Stimulated activated naive CD8-positive, alpha-beta T cell treated with anti-CD3 and anti-CD28 coated beads, Interleukin-15, Interleukin-2, amounts not matched to agents 100 ng/mL and 50 ng/mL, for 24 hours (primary cell): Measurements from ENCODE around the gene GSTA5.
"Not testable (repeated sequence)": the region's sequence is repeated elsewhere in the genome, so short reads cannot be mapped to it uniquely, and the experiment has no call there.

Source experiments
- H3K27ac Mint-ChIP-seq: one replicate; pipeline ENCODE4 v1.8.0; 2021; ENCODE audit warnings: mild to moderate bottlenecking, mixed read lengths
- H3K27me3 Mint-ChIP-seq: one replicate; pipeline ENCODE4 v1.8.0; 2021; ENCODE audit warnings: mixed read lengths
- H3K36me3 Mint-ChIP-seq: one replicate; pipeline ENCODE4 v1.8.0; 2021; ENCODE audit warnings: low read depth, mixed read lengths
- H3K4me1 Mint-ChIP-seq: one replicate; pipeline ENCODE4 v1.8.0; 2021; ENCODE audit warnings: low read depth, mixed read lengths
- H3K4me3 Mint-ChIP-seq: one replicate; pipeline ENCODE4 v1.8.0; 2021; ENCODE audit warnings: mild to moderate bottlenecking, mixed read lengths
- H3K9me3 Mint-ChIP-seq: one replicate; pipeline ENCODE4 v1.8.0; 2021; ENCODE audit warnings: mixed read lengths

GSTA5 gene

DNA sequence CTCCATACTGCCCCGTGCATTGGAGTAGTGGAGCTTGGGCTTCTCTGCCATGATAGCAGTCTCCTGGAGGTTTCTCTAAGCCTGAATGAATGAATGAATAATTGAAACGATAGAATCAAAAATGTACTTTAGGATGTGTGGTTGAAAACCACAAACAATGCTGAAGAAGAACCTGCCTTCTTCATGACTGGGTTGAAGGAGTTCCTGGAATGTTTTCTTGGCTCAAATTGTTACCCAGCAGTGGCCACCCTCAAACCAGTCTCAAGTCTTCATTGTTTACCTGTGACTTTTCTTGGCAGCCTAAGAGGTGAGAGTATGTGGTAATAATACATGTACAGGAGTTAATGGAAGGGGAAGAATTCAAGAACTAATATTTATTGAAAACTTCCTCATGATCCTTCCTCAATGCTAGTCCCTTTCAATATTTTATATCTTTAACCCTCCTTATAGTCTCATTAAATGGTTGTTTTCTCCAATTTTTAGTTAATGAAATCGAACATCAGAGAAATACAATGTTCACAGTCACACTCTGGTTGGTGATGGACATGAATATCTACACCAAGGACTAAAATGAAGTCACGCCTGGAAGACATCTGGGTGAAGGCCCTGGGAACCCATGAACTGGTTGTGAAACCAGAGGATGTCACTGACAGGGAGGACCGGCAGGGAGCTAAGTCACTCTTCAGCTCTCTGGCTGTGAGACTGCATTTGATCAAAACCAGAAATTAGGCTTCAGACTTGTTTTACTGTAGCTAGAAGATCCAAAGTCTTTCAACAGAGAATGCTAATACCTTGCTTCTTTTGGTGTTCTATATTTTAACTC lies at the start of gene GSTA5:
TSS of gene GSTA5 (minus strand) at position 51 of the 823 bp plus-strand sequence.
- Mint-ChIP-seq H3K9me3 (no peaks in the 10 kb centered on the region), H3K4me3 (no peak within 1 kb of the TSS), H3K36me3 (no peaks in the 10 kb centered on the region), H3K4me1 (no peaks in the 10 kb centered on the region), H3K27me3 (peaks cover 33% of the 10 kb centered on the region), H3K27ac (no peak within 1 kb of the TSS)

DNA sequence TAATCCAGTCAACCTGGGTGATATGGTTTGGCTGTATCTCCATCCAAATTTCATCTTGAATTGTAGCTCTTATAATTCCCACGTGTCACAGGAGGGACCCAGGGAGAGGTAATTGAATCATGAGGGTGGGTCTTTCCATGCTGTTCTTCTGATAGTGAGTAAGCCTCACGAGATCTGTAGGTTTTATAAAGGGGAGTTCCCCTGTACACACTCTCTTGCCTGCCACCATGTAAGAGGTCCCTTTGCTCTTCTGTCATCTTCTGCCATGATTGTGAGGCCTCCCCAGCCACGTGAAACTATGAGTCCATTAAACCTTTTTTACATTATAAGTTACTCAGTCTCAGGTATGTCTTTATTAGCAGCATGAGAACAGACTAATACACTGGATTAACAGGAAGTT lies 49.4 kb upstream of the GSTA5 start:
- H3K27me3 Mint-ChIP-seq: peaks cover 5% of the 10 kb centered on the region
- H3K9me3 Mint-ChIP-seq: no peaks in the 10 kb centered on the region
- H3K4me3 Mint-ChIP-seq: no peak overlapping the region
- H3K36me3 Mint-ChIP-seq: no peaks in the 10 kb centered on the region
- peaks cover 42% of the 10 kb centered on the region for H3K4me1 Mint-ChIP-seq
- H3K27ac Mint-ChIP-seq: peak overlapping the region; percentile 13

- Mint-ChIP-seq H3K4me1 (peaks cover 31% of the 10 kb centered on the region), H3K4me3 (no peak overlapping the region), H3K27me3 (peaks cover 5% of the 10 kb centered on the region), H3K36me3 (no peaks in the 10 kb centered on the region), H3K9me3 (no peaks in the 10 kb centered on the region), H3K27ac (peak overlapping the region; percentile 49)
Measured at GRCh38 chr6:52887910-52888524, 47.4 kb upstream of the GSTA5 start.

DNA sequence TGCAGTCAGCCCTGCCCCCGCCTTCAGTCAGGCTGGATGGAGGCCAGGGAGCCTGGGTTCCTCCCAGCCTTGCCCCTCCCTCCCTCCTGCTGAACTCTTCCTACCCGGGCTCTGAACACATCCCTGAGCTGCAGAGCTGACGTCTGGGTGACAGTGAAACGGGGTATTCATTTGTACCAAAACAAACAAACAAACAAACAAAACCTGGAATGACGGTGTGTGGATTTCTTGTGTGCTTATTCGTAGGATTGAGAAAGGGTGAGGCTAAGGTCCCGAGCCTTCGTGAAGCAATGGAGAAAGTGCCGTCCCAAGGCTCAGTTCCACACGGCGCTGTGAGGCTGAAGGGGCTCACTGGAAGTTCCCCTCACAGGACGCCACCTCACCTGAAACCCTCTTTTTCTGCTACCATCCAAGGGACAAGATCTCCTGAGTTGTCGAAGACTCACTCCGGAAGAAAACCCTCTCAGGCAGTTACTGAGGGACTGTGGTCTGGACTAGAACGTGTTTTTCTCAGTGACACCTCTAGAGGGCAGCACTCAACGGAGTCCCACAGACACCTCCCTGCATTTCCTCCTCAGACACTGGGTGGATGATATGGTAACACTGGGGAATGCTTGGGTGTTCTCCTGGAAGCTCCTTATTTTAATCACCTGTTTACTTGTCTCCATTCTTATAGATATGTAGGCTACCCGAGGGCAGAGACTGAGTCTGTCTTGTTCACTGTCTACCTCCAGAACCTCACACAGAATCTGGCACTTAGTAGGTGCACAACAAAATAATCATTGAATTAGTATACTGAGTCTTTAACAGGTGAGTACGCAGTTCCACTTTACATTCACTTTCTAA lies 41.6 kb upstream of the GSTA5 start:
- Mint-ChIP-seq H3K4me3 (peak overlapping the region; percentile 85), H3K9me3 (no peaks in the 10 kb centered on the region), H3K27ac (peak overlapping the region; percentile 63), H3K27me3 (no peaks in the 10 kb centered on the region), H3K36me3 (no peaks in the 10 kb centered on the region), H3K4me1 (peaks cover 19% of the 10 kb centered on the region)

DNA sequence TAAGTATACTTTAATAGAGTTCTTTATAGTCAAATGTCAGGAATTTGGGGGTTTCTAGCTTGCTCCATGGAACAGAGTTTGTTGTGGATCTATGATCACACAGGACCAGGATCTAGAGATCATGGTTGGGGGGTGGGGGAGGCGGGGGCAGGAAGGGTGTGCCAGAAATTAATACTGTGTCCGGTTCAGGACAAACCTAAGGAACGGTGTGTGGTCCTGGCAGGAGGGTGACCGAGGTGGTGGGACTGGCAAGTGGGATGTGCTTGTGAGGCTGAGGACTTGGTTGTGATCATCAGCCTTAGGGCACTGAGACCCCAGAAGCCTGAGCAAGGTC lies 41.0 kb upstream of the GSTA5 start:
- Mint-ChIP-seq H3K4me3 (peak overlapping the region; percentile 85), H3K27ac (no peak overlapping the region), H3K9me3 (no peaks in the 10 kb centered on the region)

GRCh38 chr6:52877786-52878185 lies 37.2 kb upstream of the GSTA5 start:
- H3K27me3 Mint-ChIP-seq: peaks cover 7% of the 10 kb centered on the region
- no peak overlapping the region for H3K4me3 Mint-ChIP-seq
- no peaks in the 10 kb centered on the region for H3K9me3 Mint-ChIP-seq
- H3K4me1 Mint-ChIP-seq: peaks cover 15% of the 10 kb centered on the region
- H3K36me3 Mint-ChIP-seq: no peaks in the 10 kb centered on the region
- no peak overlapping the region for H3K27ac Mint-ChIP-seq

More for the DNA sequence above, 41.0 kb upstream of the GSTA5 start:
- H3K27me3 Mint-ChIP-seq: no peaks in the 10 kb centered on the region
- H3K36me3 Mint-ChIP-seq: no peaks in the 10 kb centered on the region
- H3K4me1 Mint-ChIP-seq: peaks cover 21% of the 10 kb centered on the region

GRCh38 chr6:52877168-52877567 lies 36.6 kb upstream of the GSTA5 start:
- Mint-ChIP-seq H3K27me3 (peaks cover 7% of the 10 kb centered on the region), H3K27ac (no peak overlapping the region), H3K36me3 (no peaks in the 10 kb centered on the region), H3K4me1 (peaks cover 14% of the 10 kb centered on the region), H3K9me3 (no peaks in the 10 kb centered on the region), H3K4me3 (no peak overlapping the region)

- H3K27me3 Mint-ChIP-seq: peaks cover 7% of the 10 kb centered on the region
- H3K9me3 Mint-ChIP-seq: no peaks in the 10 kb centered on the region
- no peak overlapping the region for H3K4me3 Mint-ChIP-seq
- peaks cover 11% of the 10 kb centered on the region for H3K4me1 Mint-ChIP-seq
- no peaks in the 10 kb centered on the region for H3K36me3 Mint-ChIP-seq
- no peak overlapping the region for H3K27ac Mint-ChIP-seq
Measured at GRCh38 chr6:52876056-52876787, 35.6 kb upstream of the GSTA5 start.

DNA sequence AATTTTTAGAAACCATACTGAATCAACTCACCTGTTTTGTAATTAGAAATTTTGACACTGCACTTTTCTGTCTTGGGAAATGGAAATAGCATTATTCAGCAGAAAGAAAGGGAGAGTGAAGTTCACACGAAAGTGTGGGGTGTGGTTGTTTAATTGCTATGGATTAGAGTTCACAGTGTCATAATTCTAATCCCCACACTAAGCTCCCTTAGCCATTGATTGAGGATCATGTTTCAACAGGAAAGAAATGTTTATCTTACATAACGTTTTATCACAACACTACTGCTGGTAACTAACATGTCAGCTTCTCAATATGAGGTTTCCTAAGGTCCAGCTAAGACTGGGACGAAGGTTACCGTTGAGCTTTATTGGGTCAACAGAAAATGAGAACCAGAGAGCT lies 31.4 kb upstream of the GSTA5 start:
- no peaks in the 10 kb centered on the region for H3K9me3 Mint-ChIP-seq
- H3K27me3 Mint-ChIP-seq: peaks cover 7% of the 10 kb centered on the region
- no peaks in the 10 kb centered on the region for H3K36me3 Mint-ChIP-seq
- peaks cover 3% of the 10 kb centered on the region for H3K4me1 Mint-ChIP-seq
- H3K27ac Mint-ChIP-seq: no peak overlapping the region
- no peak overlapping the region for H3K4me3 Mint-ChIP-seq

GRCh38 chr6:52871621-52872020 lies 31.0 kb upstream of the GSTA5 start:
- H3K9me3 Mint-ChIP-seq: no peaks in the 10 kb centered on the region
- no peak overlapping the region for H3K27ac Mint-ChIP-seq
- H3K27me3 Mint-ChIP-seq: peaks cover 7% of the 10 kb centered on the region
- no peak overlapping the region for H3K4me3 Mint-ChIP-seq
- no peaks in the 10 kb centered on the region for H3K36me3 Mint-ChIP-seq
- H3K4me1 Mint-ChIP-seq: no peaks in the 10 kb centered on the region

DNA sequence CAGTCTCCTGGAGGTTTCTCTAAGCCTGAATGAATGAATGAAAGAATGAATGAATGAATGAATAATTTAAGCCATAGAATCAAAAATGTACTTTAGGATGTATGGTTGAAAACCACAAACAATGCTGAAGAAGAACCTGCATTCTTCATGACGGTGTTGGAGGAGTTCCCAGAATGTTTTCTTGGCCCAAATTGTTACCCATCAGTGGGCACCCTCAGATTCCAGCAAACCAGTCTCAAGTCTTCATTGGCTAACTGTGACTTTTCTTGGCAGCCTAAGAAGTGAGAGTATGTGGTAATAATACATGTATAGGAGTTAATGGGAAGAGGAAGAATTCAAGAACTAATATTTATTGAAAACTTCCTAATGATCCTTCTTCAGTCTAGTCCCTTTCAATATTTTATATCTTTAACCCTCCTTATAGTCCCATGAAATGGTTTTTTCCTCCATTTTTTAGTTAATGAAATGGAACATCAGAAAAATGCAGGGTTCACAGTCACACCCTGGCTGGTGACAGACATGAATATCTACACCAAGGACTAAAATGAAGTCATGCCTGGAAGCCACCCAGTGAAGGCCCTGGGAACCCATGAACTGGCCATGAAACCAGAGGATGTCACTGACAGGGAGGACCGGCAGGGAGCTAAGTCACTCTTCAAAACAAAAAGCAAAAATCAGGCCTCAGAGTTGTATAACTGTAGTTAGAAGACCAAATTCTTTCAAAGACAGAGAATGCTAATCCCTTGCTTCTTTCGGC lies 29.9 kb upstream of the GSTA5 start:
- H3K4me1 Mint-ChIP-seq, H3K36me3 Mint-ChIP-seq, H3K9me3 Mint-ChIP-seq, H3K4me3 Mint-ChIP-seq, H3K27ac Mint-ChIP-seq, H3K27me3 Mint-ChIP-seq: not testable (repeated sequence)

DNA sequence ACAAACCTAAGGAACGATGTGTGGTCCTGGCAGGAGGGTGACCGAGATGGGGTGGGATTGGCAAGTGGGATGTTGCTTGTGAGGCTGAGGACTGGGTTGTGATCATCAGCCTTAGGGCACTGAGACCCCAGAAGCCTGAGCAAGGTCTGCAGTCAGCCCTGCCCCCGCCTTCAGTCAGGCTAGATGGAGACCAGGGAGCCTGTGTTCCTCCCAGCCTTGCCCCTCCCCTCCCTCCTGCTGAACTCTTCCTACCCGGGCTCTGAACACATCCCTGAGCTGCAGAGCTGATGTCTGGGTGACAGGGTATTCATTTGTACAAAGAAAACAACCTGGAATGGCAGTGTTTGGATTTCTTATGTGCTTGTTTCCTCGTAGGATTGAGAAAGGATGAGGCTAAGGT lies 28.3 kb upstream of the GSTA5 start:
- H3K4me1 Mint-ChIP-seq, H3K4me3 Mint-ChIP-seq: not testable (repeated sequence)
- peaks cover 16% of the 10 kb centered on the region for H3K27me3 Mint-ChIP-seq

GRCh38 chr6:52868240-52868639 lies 27.6 kb upstream of the GSTA5 start:
- peaks cover 15% of the 10 kb centered on the region for H3K27me3 Mint-ChIP-seq
- no peak overlapping the region for H3K4me3 Mint-ChIP-seq
- H3K36me3 Mint-ChIP-seq: no peaks in the 10 kb centered on the region
- H3K27ac Mint-ChIP-seq: no peak overlapping the region
- no peaks in the 10 kb centered on the region for H3K4me1 Mint-ChIP-seq
- H3K9me3 Mint-ChIP-seq: no peaks in the 10 kb centered on the region

More for the DNA sequence above, 28.3 kb upstream of the GSTA5 start:
- H3K27ac Mint-ChIP-seq, H3K9me3 Mint-ChIP-seq, H3K36me3 Mint-ChIP-seq: not testable (repeated sequence)

DNA sequence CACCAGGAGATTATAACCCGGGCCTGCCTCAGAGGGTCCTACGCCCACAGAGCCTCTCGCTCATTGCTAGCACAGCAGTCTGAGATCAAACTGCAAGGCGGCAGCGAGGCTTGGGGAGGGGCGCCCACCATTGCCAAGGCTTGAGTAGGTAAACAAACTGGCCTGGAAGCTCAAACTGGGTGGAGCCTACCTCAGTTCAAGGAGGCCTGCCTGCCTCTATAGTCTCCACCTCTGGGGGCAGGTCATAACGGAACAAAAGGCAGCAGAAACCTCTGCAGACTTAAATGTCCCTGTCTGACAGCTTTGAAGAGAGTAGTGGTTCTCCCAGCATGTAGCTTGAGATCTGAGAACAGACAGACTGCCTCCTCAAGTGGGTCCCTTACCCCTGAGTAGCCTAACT lies 20.5 kb upstream of the GSTA5 start:
- H3K4me3 Mint-ChIP-seq, H3K36me3 Mint-ChIP-seq, H3K27ac Mint-ChIP-seq, H3K9me3 Mint-ChIP-seq, H3K4me1 Mint-ChIP-seq: not testable (repeated sequence)
- peaks cover 51% of the 10 kb centered on the region for H3K27me3 Mint-ChIP-seq
